Measurements from ENCODE around the gene GPA33. TPM values are rescaled to one million over a fixed set of nuclear protein-coding genes. Genes with fewer than 3 reads are reported as not detected.
A peak's percentile ranks its signal among the peaks of the same experiment; 100 is the strongest.

The GPA33 gene
- polyA plus RNA-seq, 1 donor (not counting 4 experiments of a cell fraction or from before 2014, with no cell fraction given), result not detected

DNA sequence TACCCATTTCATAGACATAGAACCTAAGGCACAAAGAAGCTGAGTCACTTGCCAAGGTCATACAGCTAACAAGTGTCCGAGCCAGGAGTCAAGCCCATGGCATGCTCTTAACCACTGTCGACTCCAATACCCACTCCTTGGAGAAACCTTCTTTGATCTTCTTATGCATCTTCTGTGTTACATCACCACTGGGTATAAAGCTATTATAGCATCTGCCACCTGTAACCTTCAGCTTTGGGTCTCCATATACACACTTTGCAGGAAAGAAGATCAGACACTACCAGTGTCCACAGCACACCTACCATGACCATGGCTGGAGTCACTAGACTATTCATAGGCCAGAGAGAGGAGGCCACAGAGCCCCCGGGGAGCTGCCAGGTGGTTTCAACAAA lies 29.1 kb downstream of the GPA33 start:
- no peaks in the 10 kb centered on the region for H3K79me2 ChIP-seq (ENCODE audit: control insufficient read depth, insufficient read depth, low read length)
- dilution Hi-C loops (cut with MboI; ENCODE audit: extremely low pct_ligation_motif_present, low sequenced_read_pairs), result loop anchor here (25.0 kb wide), 2 partner anchors 199 to 451 kb away; partner anchors contain the start of gene CD247

DNA sequence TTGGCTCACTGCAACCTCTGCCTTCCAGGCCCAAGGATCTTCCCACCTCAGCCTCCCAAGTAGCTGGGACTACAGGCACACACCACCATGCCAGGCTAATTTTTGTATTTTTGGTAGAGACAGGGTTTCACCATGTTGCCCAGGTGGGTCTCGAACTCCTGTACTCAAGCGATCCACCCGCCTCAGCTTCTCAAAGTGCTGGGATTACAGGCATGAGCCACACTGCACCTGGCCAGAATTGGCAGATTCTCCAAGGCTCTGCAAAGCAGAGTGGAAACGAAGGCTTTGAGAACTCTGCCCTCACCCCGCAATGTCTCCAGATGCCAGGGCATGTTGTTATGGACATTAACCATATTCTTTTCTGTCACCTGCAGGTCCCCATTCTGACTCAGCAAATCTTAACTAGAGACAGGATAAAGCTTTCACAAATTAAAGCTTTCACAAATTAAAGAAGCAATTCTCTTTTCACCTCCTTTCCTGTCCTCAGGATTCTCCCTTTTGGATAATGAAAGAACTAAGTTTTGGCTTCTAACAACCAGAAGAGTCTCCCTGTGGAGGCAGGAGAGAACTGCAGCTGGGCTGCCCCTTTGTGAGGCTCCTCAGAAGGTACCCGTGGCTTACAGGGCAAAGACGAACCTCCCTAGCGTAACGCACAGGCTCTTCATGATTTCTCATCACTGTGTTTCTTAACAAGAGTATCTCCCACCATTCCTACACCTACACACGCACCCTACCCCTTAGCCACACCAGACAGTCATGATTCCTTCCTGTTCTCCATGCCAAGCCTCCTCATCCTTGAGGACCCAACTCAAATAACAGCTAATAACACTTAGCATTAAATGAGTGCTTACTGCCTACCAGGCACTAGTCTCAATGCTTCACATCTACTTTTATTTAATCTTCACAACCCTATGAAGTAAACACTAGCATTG lies 29.8 kb downstream of the GPA33 start:
- H3K4me1 ChIP-seq (ENCODE audit: control insufficient read depth, extremely low read depth, insufficient read depth, low read length), result peaks cover 6% of the 10 kb centered on the region
- no peak overlapping the region for H3K27ac ChIP-seq (ENCODE audit: control insufficient read depth, insufficient read depth, low read length)
- dilution Hi-C loops (cut with MboI; ENCODE audit: extremely low pct_ligation_motif_present, low sequenced_read_pairs), result loop anchor here (25.0 kb wide), 2 partner anchors 198 to 452 kb away; partner anchors contain the start of gene CD247
- no peak overlapping the region for H3K4me2 ChIP-seq (ENCODE audit: control insufficient read depth, extremely low read depth, insufficient read depth, low read depth, low read length)
- H3K4me3 ChIP-seq (ENCODE audit: control insufficient read depth in 2 of 3, extremely low read depth in 1 of 3, insufficient read depth in 2 of 3, low read depth in 1 of 3, low read length in 3 of 3), result no peak overlapping the region
- FAIRE-seq (no peak), DNase-seq (ENCODE audit: low read depth, low spot score) (no peak)
- H3K36me3 ChIP-seq (ENCODE audit: control insufficient read depth in 2 of 2, extremely low read depth in 1 of 2, insufficient read depth in 2 of 2, low read length in 2 of 2), result no peaks in the 10 kb centered on the region
- TF ChIP-seq EZH2 (IDR thresholded peaks at IDR 0.05; ENCODE audit: low read length), result no peak
- TF ChIP-seq, protein P1, sequence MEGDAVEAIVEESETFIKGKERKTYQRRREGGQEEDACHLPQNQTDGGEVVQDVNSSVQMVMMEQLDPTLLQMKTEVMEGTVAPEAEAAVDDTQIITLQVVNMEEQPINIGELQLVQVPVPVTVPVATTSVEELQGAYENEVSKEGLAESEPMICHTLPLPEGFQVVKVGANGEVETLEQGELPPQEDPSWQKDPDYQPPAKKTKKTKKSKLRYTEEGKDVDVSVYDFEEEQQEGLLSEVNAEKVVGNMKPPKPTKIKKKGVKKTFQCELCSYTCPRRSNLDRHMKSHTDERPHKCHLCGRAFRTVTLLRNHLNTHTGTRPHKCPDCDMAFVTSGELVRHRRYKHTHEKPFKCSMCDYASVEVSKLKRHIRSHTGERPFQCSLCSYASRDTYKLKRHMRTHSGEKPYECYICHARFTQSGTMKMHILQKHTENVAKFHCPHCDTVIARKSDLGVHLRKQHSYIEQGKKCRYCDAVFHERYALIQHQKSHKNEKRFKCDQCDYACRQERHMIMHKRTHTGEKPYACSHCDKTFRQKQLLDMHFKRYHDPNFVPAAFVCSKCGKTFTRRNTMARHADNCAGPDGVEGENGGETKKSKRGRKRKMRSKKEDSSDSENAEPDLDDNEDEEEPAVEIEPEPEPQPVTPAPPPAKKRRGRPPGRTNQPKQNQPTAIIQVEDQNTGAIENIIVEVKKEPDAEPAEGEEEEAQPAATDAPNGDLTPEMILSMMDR (optimal IDR thresholded peaks at IDR 0.05 in 1 of 3, IDR thresholded peaks at IDR 0.05 in 1 of 3, conservative IDR thresholded peaks at IDR 0.05 in 1 of 3; ENCODE audit: extremely low read depth in 1 of 3, insufficient read depth in 2 of 3, low read length in 3 of 3), result peak; percentile 12 to 44 (median 21)
- H3K9me3 ChIP-seq (ENCODE audit: control insufficient read depth, low read depth, low read length), result no peaks in the 10 kb centered on the region
- no peaks in the 10 kb centered on the region for H4K20me1 ChIP-seq (ENCODE audit: control insufficient read depth, extremely low read depth, insufficient read depth, low read length)
- no peak overlapping the region for H3K9ac ChIP-seq (ENCODE audit: control insufficient read depth, extremely low read depth, insufficient read depth, low read length)
- H3K27me3 ChIP-seq (ENCODE audit: control insufficient read depth, extremely low read depth, insufficient read depth, low read length), result peaks cover 4% of the 10 kb centered on the region
- H3K79me2 ChIP-seq (ENCODE audit: control insufficient read depth, insufficient read depth, low read length), result no peaks in the 10 kb centered on the region
- no peak overlapping the region for H2AFZ ChIP-seq (ENCODE audit: control insufficient read depth, low read length)
- H3K9me1 ChIP-seq (ENCODE audit: control insufficient read depth, extremely low read depth, insufficient read depth, low read length), result no peaks in the 10 kb centered on the region

More for the DNA sequence above, 29.1 kb downstream of the GPA33 start:
- Histone ChIP-seq H3K4me2 (ENCODE audit: control insufficient read depth, extremely low read depth, insufficient read depth, low read depth, low read length) (no peak overlapping the region), H3K27me3 (ENCODE audit: control insufficient read depth, extremely low read depth, insufficient read depth, low read length) (no peaks in the 10 kb centered on the region), H2AFZ (ENCODE audit: control insufficient read depth, low read length) (no peak overlapping the region), H3K9ac (ENCODE audit: control insufficient read depth, extremely low read depth, insufficient read depth, low read length) (no peak overlapping the region), H3K36me3 (ENCODE audit: control insufficient read depth in 2 of 2, extremely low read depth in 1 of 2, insufficient read depth in 2 of 2, low read length in 2 of 2) (no peaks in the 10 kb centered on the region), H3K9me1 (ENCODE audit: control insufficient read depth, extremely low read depth, insufficient read depth, low read length) (no peaks in the 10 kb centered on the region), H3K4me1 (ENCODE audit: control insufficient read depth, extremely low read depth, insufficient read depth, low read length) (peaks cover 6% of the 10 kb centered on the region), H4K20me1 (ENCODE audit: control insufficient read depth, extremely low read depth, insufficient read depth, low read length) (no peaks in the 10 kb centered on the region), H3K4me3 (ENCODE audit: control insufficient read depth in 2 of 3, extremely low read depth in 1 of 3, insufficient read depth in 2 of 3, low read depth in 1 of 3, low read length in 3 of 3) (no peak overlapping the region), H3K9me3 (ENCODE audit: control insufficient read depth, low read depth, low read length) (no peaks in the 10 kb centered on the region), H3K27ac (ENCODE audit: control insufficient read depth, insufficient read depth, low read length) (no peak overlapping the region)
- FAIRE-seq (no peak), DNase-seq (ENCODE audit: low read depth, low spot score) (no peak)
- TF ChIP-seq EZH2 (IDR thresholded peaks at IDR 0.05; ENCODE audit: low read length), result no peak
- TF ChIP-seq, protein P1 (optimal IDR thresholded peaks at IDR 0.05 in 1 of 3, IDR thresholded peaks at IDR 0.05 in 1 of 3, conservative IDR thresholded peaks at IDR 0.05 in 1 of 3; ENCODE audit: extremely low read depth in 1 of 3, insufficient read depth in 2 of 3, low read length in 3 of 3), result no peak

All from keratinocyte (primary cell).